ENCODE measurements around the gene B4GALNT2.

Gene B4GALNT2

DNA sequence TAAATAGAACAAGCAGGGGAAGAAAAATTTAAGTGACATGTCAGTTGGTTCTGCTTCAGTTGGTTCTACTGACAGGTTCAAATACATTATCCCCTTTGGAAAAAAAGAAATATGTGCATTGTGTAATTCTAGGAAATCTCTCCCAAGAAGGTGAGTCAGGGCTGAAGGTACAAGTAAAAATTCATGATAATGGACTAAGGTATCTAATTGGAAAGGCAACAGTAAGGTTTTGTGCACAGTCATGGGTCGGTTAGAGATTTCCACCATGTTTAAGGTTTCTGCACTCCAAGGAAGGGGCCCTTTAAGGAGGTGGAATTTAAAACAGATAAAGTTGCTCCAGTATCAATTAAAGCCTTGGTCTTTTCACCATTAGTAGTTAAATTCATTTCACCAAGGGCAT is 17.9 kb upstream of the B4GALNT2 start:
- DNase-seq (ENCODE audit: low spot score) = no peak
- in situ Hi-C loops (cut with MboI; ENCODE audit: low pct_unique_long_range_greater_than_20kb, low sequenced_read_pairs, unreplicated experiment) = no loop called here
- TF ChIP-seq, protein P1, sequence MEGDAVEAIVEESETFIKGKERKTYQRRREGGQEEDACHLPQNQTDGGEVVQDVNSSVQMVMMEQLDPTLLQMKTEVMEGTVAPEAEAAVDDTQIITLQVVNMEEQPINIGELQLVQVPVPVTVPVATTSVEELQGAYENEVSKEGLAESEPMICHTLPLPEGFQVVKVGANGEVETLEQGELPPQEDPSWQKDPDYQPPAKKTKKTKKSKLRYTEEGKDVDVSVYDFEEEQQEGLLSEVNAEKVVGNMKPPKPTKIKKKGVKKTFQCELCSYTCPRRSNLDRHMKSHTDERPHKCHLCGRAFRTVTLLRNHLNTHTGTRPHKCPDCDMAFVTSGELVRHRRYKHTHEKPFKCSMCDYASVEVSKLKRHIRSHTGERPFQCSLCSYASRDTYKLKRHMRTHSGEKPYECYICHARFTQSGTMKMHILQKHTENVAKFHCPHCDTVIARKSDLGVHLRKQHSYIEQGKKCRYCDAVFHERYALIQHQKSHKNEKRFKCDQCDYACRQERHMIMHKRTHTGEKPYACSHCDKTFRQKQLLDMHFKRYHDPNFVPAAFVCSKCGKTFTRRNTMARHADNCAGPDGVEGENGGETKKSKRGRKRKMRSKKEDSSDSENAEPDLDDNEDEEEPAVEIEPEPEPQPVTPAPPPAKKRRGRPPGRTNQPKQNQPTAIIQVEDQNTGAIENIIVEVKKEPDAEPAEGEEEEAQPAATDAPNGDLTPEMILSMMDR (IDR thresholded peaks at IDR 0.05; ENCODE audit: extremely low read depth, insufficient read depth, missing control alignments) = no peak

DNA sequence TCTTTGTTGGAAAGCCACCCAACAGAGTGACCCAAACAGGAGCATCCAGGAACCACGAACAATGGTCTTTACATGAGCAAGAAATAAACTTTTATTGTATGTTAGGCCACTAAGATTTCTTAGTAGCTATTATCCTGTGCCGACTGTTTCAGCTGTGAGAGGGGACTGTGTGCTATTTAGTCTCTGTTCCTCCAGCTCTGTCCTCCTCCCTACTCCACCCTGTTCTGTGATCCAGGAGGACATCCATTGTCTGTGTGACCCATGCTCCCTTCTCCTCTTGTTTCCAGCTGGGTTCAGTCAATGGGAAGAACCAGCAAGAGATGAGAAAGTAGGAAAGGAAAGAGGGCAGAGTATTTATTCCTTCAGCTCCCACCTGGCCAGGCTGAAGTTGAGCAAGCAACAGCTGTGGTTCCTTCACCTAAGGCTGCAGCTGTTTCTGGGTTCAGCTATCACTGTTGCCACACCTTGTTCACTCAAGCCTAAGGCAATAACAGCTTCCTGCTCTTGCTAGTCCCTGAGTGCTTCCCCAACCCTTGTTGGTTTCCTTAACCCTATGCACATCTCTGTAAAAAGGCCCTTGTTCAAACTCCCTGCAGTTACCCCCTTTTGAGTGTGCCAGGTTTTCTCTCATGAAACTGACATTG is 14.9 kb upstream of the B4GALNT2 start:
- TF ChIP-seq, protein P1 (IDR thresholded peaks at IDR 0.05; ENCODE audit: extremely low read depth, insufficient read depth, missing control alignments) = no peak
- no peak for DNase-seq (ENCODE audit: low spot score)
- in situ Hi-C loops (cut with MboI; ENCODE audit: low pct_unique_long_range_greater_than_20kb, low sequenced_read_pairs, unreplicated experiment) = no loop called here

DNA sequence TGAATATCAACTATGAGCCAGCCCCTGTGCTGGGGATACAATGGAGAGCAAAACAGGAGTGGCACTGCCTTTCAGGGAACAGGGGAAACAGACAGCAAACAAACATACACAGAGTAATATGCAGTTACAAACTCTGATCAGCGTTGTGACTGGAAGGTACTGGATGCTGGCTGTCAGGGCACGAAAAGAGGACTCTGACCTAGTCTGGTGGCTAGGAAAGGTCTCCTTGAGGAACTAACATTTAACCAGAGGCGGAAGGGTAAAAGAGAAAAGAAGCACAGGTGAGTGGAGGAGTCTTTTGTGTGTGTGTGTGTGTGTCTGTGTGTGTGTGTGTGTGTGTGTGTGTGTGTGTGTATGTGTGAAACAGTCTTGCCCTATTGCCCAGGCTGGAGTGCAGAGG is 12.4 kb upstream of the B4GALNT2 start:
- DNase-seq (ENCODE audit: low spot score) = no peak
- TF ChIP-seq, protein P1 (IDR thresholded peaks at IDR 0.05; ENCODE audit: extremely low read depth, insufficient read depth, missing control alignments) = no peak
- in situ Hi-C loops (cut with MboI; ENCODE audit: low pct_unique_long_range_greater_than_20kb, low sequenced_read_pairs, unreplicated experiment) = no loop called here

DNA sequence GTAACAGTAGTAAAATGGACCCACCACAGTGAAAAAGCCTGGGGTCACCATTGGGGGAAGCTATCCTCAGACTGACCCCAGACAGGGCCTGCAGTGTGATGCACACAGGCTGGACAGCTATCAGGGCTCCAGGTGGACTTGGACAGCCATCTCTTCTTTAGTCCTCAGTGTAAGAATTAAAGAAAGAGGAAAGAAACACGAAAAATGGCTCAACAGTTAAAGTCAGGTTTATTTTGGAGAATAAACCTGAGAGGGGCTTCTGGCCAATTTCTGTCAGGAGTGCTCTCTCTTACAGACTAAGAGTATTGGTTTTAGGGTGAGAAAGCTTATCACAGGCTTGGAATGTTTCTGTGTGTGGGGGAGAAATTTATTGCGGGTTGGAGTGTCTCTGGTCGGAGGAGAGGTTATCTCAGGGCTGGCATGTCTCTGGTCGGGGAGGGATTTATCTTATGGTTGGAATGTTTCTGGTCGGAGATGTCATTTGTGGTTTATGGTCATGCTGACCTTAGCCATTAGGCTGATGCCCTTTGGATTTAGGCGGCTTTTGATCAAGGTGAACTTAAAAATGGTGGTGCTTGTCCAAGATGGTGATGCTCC is 10.8 kb upstream of the B4GALNT2 start:
- TF ChIP-seq, protein P1 (IDR thresholded peaks at IDR 0.05; ENCODE audit: extremely low read depth, insufficient read depth, missing control alignments) = no peak
- in situ Hi-C loops (cut with MboI; ENCODE audit: low pct_unique_long_range_greater_than_20kb, low sequenced_read_pairs, unreplicated experiment) = no loop called here
- no peak for DNase-seq (ENCODE audit: low spot score)

DNA sequence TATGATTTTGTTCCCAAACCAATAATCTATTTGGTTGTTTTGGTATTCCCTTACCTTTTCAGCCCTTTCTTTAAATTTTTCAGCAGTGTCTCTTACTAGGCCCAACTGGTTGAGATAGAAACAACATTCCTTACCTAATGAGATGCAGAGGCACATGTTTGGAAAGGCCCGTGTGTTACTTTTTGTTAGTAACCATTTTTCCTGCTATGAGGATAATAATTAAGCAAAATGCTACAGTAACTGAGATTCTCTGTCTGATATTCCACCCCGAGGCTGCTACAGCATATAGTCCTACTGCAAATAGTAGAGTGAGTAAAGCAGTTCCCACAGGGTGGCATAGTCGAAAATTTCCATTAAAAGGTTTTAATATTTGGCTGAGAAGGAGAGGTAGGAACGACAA is 10.0 kb upstream of the B4GALNT2 start:
- TF ChIP-seq, protein P1 (IDR thresholded peaks at IDR 0.05; ENCODE audit: extremely low read depth, insufficient read depth, missing control alignments) = no peak
- in situ Hi-C loops (cut with MboI; ENCODE audit: low pct_unique_long_range_greater_than_20kb, low sequenced_read_pairs, unreplicated experiment) = no loop called here
- no peak for DNase-seq (ENCODE audit: low spot score)

DNA sequence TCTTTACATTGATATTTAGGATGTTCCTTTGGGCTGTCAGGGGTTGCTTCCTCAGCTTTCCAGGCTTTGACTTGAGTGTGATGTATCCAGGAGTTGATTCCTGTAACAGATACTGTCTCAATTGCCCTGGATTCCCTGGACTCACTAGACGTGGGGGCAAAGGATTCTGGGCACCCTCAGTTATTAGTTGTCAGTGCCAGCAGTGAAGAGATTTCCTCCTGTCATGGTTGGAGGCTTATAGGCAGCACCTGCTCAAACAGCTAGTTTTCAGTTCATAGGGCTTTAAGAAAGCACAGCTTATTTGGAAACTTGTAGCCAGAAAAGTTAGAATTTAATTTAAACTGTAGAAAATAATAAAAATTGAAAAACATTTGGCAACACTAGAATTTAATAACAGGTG is 9.5 kb upstream of the B4GALNT2 start:
- in situ Hi-C loops (cut with MboI; ENCODE audit: low pct_unique_long_range_greater_than_20kb, low sequenced_read_pairs, unreplicated experiment) = no loop called here
- TF ChIP-seq, protein P1 (IDR thresholded peaks at IDR 0.05; ENCODE audit: extremely low read depth, insufficient read depth, missing control alignments) = no peak
- no peak for DNase-seq (ENCODE audit: low spot score)
